HG02973 (cell line): ENCODE measurements around the gene NRIP2.

Source experiments
- ATAC-seq: cut with Tn5 transposase; IDR thresholded peaks from one replicate; pipeline ENCODE4 v1.9.1; 2021; ENCODE audit warnings: moderate library complexity; ENCODE audit not compliant: unreplicated experiment

Gene NRIP2

GRCh38 chr12:2806700-2807099 is 28.1 kb downstream of the NRIP2 start:
- ATAC-seq, result no peak

- no peak for ATAC-seq
Measured at GRCh38 chr12:2805143-2805520, 29.7 kb downstream of the NRIP2 start.

- no peak for ATAC-seq
Measured at GRCh38 chr12:2804393-2805142, 30.3 kb downstream of the NRIP2 start.

GRCh38 chr12:2803635-2804392 is 31.0 kb downstream of the NRIP2 start:
- ATAC-seq, result no peak

- ATAC-seq, result no peak
Measured at GRCh38 chr12:2801044-2801783, 33.6 kb downstream of the NRIP2 start.

- no peak for ATAC-seq
Measured at GRCh38 chr12:2800046-2800570, 34.7 kb downstream of the NRIP2 start.

GRCh38 chr12:2797721-2798418 is 37.0 kb downstream of the NRIP2 start:
- ATAC-seq, result no peak

GRCh38 chr12:2796187-2796666 is 38.6 kb downstream of the NRIP2 start:
- ATAC-seq, result no peak

- ATAC-seq, result peak; percentile 62
Measured at GRCh38 chr12:2795291-2796186, 39.3 kb downstream of the NRIP2 start.

- ATAC-seq, result peak; percentile 66
Measured at GRCh38 chr12:2794736-2795289, 40.0 kb downstream of the NRIP2 start, which contains the start of gene FKBP4. Gene FKBP4, plus strand, starts transcription at chr12:2794970. Its CDS starts 170 bp downstream, at chr12:2795140.

GRCh38 chr12:2794191-2794735 is 40.6 kb downstream of the NRIP2 start:
- no peak for ATAC-seq

- ATAC-seq, result no peak
Measured at GRCh38 chr12:2793561-2793960, 41.3 kb downstream of the NRIP2 start.

- no peak for ATAC-seq
Measured at GRCh38 chr12:2792671-2793500, 41.9 kb downstream of the NRIP2 start.

- ATAC-seq, result no peak
Measured at GRCh38 chr12:2791089-2791488, 43.7 kb downstream of the NRIP2 start.

GRCh38 chr12:2785017-2785416 is 49.8 kb downstream of the NRIP2 start:
- ATAC-seq, result no peak

- no peak for ATAC-seq
Measured at GRCh38 chr12:2783936-2784600, 50.8 kb downstream of the NRIP2 start.

- ATAC-seq, result no peak
Measured at GRCh38 chr12:2779281-2779680, 55.6 kb downstream of the NRIP2 start.
